Type B pancreatic cell (in vitro differentiated cells): Measurements from ENCODE around the gene TNFRSF6B. TPM values are rescaled to one million over a fixed set of nuclear protein-coding genes. Genes with fewer than 3 reads are reported as not detected.

ENCODE experiments used
- DNase-seq: peaks from one replicate; pipeline ENCODE4 v3.0.0; 2021; ENCODE audit warnings: mixed read lengths; ENCODE audit not compliant: unreplicated experiment; ENCODE audit errors: extremely low spot score
- H3K27ac Mint-ChIP-seq: 2 replicates; pipeline ENCODE4 v1.8.0; 2021; ENCODE audit warnings: mild to moderate bottlenecking, mixed read lengths
- H3K27me3 Mint-ChIP-seq: 2 replicates; pipeline ENCODE4 v1.8.0; 2021; ENCODE audit warnings: mixed read lengths
- H3K36me3 Mint-ChIP-seq: 2 replicates; pipeline ENCODE4 v1.8.0; 2021; ENCODE audit warnings: mixed read lengths
- H3K4me1 Mint-ChIP-seq: one replicate; pipeline ENCODE4 v1.8.0; 2021; ENCODE audit warnings: mixed read lengths; ENCODE audit not compliant: unreplicated experiment
- H3K4me3 Mint-ChIP-seq: 2 replicates; pipeline ENCODE4 v1.8.0; 2021; ENCODE audit warnings: mild to moderate bottlenecking, mixed read lengths
- H3K9me3 Mint-ChIP-seq: 2 replicates; pipeline ENCODE4 v1.8.0; 2021; ENCODE audit warnings: mixed read lengths
- total RNA-seq: library from RNA; stranded (reverse); gene quantifications from 2 replicates; pipeline ENCODE4 v1.2.1, GENCODE V29; 2021; ENCODE audit warnings: low replicate concordance
- TF ChIP-seq, protein P1 (sequence below): fragments of 200-600 bp; sonication (generic); conservative IDR thresholded peaks from 2 replicates; pipeline ENCODE4 v1.5.0; 2021; ENCODE audit warnings: antibody characterized with exemption, mild to moderate bottlenecking

Gene TNFRSF6B
- total RNA-seq, 1 donor from 2014 or later = not detected

DNA sequence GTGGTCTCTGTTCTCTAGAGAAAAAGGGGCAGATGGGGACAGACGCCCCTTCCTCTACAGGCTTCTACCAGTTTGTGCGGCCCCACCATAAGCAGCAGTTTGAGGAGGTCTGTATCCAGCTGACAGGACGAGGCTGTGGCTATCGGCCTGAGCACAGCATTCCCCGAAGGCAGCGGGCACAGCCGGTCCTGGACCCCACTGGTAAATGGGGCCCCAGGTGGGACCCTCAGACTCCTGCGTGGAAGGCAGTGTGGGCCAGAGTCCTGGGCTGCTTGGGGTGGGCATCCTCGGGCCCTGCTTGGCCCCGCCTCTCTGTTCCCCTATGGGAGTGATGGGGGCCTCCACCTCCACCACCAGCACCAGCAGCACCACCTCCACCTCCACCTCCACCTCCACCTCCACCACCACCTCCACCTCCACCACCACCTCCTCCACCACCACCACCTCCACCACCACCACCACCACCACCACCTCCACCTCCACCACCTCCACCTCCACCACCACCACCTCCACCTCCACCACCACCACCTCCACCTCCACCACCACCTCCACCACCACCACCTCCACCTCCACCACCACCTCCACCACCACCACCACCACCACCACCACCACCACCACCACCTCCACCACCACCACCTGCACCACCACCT, 3.2 kb upstream of the TNFRSF6B start:
- DNase-seq = no peak
- Mint-ChIP-seq H3K9me3 (no peaks in the 10 kb centered on the region), H3K4me3 (no peak overlapping the region), H3K4me1 (no peaks in the 10 kb centered on the region), H3K27me3 (no peaks in the 10 kb centered on the region), H3K36me3 (no peaks in the 10 kb centered on the region), H3K27ac (no peak overlapping the region)
- TF ChIP-seq, protein P1, sequence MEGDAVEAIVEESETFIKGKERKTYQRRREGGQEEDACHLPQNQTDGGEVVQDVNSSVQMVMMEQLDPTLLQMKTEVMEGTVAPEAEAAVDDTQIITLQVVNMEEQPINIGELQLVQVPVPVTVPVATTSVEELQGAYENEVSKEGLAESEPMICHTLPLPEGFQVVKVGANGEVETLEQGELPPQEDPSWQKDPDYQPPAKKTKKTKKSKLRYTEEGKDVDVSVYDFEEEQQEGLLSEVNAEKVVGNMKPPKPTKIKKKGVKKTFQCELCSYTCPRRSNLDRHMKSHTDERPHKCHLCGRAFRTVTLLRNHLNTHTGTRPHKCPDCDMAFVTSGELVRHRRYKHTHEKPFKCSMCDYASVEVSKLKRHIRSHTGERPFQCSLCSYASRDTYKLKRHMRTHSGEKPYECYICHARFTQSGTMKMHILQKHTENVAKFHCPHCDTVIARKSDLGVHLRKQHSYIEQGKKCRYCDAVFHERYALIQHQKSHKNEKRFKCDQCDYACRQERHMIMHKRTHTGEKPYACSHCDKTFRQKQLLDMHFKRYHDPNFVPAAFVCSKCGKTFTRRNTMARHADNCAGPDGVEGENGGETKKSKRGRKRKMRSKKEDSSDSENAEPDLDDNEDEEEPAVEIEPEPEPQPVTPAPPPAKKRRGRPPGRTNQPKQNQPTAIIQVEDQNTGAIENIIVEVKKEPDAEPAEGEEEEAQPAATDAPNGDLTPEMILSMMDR = no peak

DNA sequence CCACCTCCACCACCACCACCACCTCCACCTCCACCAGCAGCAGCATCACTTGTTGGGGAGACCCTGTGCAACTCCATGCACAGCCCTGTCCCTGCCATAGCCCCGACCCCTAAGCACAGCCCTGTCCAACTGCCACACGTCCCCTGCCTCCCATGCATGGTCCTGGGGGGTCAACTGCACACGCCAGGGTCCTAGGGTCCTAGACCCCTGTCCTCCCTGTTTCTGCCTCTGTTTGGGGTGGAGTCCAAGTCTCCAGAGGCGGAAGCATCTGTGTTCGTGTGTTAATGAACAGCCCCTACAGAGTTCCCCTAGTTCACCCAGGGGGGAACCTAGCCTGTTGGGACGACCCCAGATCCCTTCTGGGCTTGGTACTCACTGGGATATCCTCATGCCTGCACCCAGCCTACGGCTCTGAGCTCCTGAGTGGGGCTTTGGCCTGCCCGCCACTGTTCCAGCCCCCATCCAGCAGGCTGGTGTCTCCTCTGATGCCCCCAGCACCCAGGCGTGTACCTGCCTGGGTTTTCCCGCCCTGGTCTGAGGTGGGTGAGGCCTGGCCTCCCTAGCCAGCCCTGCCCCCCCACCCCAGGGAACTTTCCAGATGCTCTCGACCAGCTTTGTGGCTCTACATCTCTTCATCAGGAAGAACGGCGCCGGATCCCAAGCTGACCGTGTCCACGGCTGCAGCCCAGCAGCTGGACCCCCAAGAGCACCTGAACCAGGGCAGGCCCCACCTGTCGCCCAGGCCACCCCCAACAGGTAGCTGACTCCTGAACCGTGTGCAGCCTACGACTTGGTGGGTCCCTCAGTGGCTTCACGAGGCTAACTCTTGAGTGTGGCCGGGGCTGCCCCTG, 2.5 kb upstream of the TNFRSF6B start:
- Mint-ChIP-seq H3K4me3 (no peak overlapping the region), H3K27me3 (no peaks in the 10 kb centered on the region), H3K4me1 (no peaks in the 10 kb centered on the region), H3K27ac (no peak overlapping the region), H3K9me3 (no peaks in the 10 kb centered on the region), H3K36me3 (no peaks in the 10 kb centered on the region)
- no peak for DNase-seq
- TF ChIP-seq, protein P1 = no peak

DNA sequence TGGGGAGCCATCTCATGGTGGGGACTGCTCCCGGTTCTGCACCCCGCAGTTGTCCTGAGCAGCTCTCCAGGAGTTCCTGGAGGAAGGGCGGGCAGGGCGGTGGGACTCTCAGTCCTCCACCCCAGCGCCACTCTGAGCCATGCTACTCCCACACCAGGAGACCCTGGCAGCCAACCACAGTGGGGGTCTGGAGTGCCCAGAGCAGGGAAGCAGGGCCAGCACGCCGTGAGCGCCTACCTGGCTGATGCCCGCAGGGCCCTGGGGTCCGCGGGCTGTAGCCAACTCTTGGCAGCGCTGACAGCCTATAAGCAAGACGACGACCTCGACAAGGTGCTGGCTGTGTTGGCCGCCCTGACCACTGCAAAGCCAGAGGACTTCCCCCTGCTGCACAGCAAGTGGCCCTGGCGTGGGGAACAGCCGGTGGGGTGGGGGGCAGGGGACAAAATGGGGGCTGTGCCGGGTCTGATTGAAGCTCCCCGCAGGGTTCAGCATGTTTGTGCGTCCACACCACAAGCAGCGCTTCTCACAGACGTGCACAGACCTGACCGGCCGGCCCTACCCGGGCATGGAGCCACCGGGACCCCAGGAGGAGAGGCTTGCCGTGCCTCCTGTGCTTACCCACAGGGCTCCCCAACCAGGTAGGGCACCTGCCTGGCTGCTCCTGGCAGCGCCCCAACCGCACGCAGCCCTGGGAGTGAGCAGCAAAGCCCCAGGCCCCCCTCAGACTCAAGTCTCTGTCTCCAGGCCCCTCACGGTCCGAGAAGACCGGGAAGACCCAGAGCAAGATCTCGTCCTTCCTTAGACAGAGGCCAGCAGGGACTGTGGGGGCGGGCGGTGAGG, 1.6 kb upstream of the TNFRSF6B start:
- Mint-ChIP-seq H3K36me3 (no peaks in the 10 kb centered on the region), H3K27me3 (no peaks in the 10 kb centered on the region), H3K27ac (no peak overlapping the region), H3K4me1 (no peaks in the 10 kb centered on the region), H3K4me3 (no peak overlapping the region), H3K9me3 (no peaks in the 10 kb centered on the region)
- DNase-seq = no peak
- TF ChIP-seq, protein P1 = no peak

DNA sequence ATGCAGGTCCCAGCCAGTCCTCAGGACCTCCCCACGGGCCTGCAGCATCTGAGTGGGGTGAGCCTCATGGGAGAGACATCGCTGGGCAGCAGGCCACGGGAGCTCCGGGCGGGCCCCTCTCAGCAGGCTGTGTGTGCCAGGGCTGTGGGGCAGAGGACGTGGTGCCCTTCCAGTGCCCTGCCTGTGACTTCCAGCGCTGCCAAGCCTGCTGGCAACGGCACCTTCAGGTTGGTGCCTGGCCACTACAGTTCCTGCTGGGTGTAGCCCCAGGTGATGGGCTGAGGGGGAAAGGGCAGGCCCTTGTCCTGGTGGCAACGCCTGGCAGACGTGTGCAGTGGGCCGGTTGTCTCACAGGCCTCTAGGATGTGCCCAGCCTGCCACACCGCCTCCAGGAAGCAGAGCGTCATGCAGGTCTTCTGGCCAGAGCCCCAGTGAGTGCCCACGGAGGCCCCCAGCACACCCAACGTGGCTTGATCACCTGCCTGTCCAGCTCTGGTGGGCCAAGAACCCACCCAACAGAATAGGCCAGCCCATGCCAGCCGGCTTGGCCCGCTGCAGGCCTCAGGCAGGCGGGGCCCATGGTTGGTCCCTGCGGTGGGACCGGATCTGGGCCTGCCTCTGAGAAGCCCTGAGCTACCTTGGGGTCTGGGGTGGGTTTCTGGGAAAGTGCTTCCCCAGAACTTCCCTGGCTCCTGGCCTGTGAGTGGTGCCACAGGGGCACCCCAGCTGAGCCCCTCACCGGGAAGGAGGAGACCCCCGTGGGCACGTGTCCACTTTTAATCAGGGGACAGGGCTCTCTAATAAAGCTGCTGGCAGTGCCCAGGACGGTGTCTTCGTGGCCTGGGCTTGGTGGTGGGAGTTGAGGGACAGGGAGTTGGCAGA, 787 bp upstream of the TNFRSF6B start:
- no peaks in the 10 kb centered on the region for H3K36me3 Mint-ChIP-seq
- H3K27me3 Mint-ChIP-seq = no peaks in the 10 kb centered on the region
- DNase-seq = no peak
- peak overlapping the region; percentile 51 for H3K27ac Mint-ChIP-seq
- H3K4me1 Mint-ChIP-seq = no peaks in the 10 kb centered on the region
- TF ChIP-seq, protein P1 = no peak
- no peak overlapping the region for H3K4me3 Mint-ChIP-seq
- no peaks in the 10 kb centered on the region for H3K9me3 Mint-ChIP-seq

DNA sequence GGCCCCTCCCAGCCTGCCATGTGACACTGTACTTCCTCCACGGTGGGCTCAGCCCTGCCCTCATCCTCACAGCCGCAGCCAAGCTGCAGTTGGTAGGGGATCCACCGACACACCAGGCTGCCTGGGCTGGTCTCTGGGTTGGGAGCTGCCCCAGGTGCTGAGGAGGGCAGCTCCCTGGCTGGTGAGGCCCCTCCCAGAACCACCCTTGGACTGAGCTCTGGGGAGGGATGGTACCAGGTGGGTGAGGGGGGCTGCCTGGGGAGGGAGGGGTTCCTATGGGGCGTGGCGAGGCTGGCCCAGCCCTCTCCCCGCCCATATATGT, 185 bp upstream of the TNFRSF6B start:
- no peaks in the 10 kb centered on the region for H3K4me1 Mint-ChIP-seq
- no peaks in the 10 kb centered on the region for H3K9me3 Mint-ChIP-seq
- H3K27ac Mint-ChIP-seq = peak overlapping the region; percentile 51
- H3K27me3 Mint-ChIP-seq = no peaks in the 10 kb centered on the region
- TF ChIP-seq, protein P1 = no peak
- no peak for DNase-seq
- no peaks in the 10 kb centered on the region for H3K36me3 Mint-ChIP-seq
- no peak overlapping the region for H3K4me3 Mint-ChIP-seq
